Vagina (tissue), 2 donors: ENCODE results near the gene TMEM140.

Experiments
- POLR2A ChIP-seq, 2 donors: fragments of 450-650 bp; IDR thresholded peaks; one replicate each; pipeline ENCODE4 v1.6.1; 2017; ENCODE audit warnings: antibody characterized with exemption in 2 of 2, mild to moderate bottlenecking in 2 of 2, moderate library complexity in 2 of 2
- POLR2AphosphoS5 ChIP-seq, 2 donors: sonication (generic); formaldehyde crosslinking; IDR thresholded peaks; one replicate each; pipeline ENCODE4 v1.9.0; 2017; ENCODE audit warnings: antibody characterized with exemption in 2 of 2, mild to moderate bottlenecking in 2 of 2, low read depth in 1 of 2; ENCODE audit not compliant: insufficient read depth in 1 of 2

DNA sequence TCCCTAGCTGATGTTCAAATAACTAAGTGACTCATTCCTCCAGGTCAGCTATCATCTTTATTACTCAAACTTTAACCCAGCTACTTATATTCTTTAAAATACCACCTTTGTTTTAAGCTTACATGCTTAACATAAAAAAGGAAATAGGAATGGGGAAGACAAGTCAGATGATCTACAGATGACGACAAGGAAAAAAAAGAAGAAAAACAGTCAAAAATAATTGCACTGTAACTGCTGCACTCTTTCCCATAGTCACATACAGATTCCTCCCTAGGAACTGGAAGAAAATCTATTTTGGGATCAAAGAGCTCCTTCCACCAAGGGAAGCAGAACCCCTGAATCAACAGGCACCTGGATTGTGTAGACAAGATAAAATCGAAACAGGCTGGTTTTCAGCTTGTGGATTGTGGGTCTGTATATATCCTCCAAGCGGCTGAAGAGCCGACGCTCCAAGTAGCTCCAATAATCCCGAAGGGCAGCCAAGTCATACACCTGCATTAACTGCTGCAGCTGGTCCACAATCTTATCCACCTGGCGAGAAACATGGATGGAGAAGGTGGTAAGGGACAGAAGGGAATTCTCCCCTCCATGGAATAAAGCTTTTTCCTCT, 61.5 kb downstream of the TMEM140 start:
- TF ChIP-seq POLR2A (IDR thresholded peaks at IDR 0.05) (no peak), POLR2AphosphoS5 (IDR thresholded peaks at IDR 0.05; ENCODE audit: insufficient read depth in 1 of 2, low read depth in 1 of 2) (no peak)
